HepG2 (cell line): ENCODE data around the gene DPEP1. TPM values are rescaled to one million over a fixed set of nuclear protein-coding genes. Genes with fewer than 3 reads are reported as not detected.

ENCODE experiments used
- ATAC-seq: fragments of 200-7000 bp; cut with Tn5 transposase; 3 replicates; pipeline ENCODE4 v1.9.1; 2020; ENCODE audit warnings: mild to moderate bottlenecking, moderate library complexity
- BruUV-seq: library from RNA; stranded (reverse); fragments of 400-500 nt; replicated peaks from 2 replicates; lab custom pipeline; 2021; lab: Mats Ljungman, UMichigan
- CTCF ChIA-PET: fragments of 300-600 bp; formaldehyde crosslinking; extraction: SDS; loops from one replicate; lab custom pipeline; 2021; ENCODE audit warnings: low total read pairs, inconsistent platforms, low intra/inter-chr PET ratio; lab: Yijun Ruan, JAX
- POLR2A ChIA-PET: fragments of 350-600 bp; sonication (Branson Sonifier 250); formaldehyde crosslinking; loops from one replicate; lab custom pipeline; 2020; ENCODE audit warnings: antibody characterized with exemption, inconsistent platforms; lab: Yijun Ruan, JAX
- DNase-seq: peaks from one replicate; pipeline ENCODE4 v3.0.0-alpha.2; 2015; ENCODE audit warnings: low spot score
- FAIRE-seq: peaks from 3 replicates; lab custom pipeline; 2011; peaks lifted over from hg19 to GRCh38; lab: Jason Lieb, UNC
- H2AFZ ChIP-seq: one replicate; pipeline ENCODE4 v1.6.1; 2011; ENCODE audit warnings: low read length, inconsistent platforms
- H3K27ac ChIP-seq: fragments of 300-600 bp; 3 replicates; pipeline ENCODE4 v1.8.0; 2011; ENCODE audit warnings: mixed run types, mild to moderate bottlenecking, mixed read lengths, low read length, inconsistent platforms; ENCODE audit not compliant: insufficient read depth; ENCODE audit errors: extremely low read length
- H3K27me3 ChIP-seq, 2 experiments: fragments of 200-600 bp in 1 of 2; 2 replicates in 1 of 2; 3 replicates in 1 of 2; pipeline versions ENCODE4 v1.6.0 to v1.8.0; 2011; ENCODE audit warnings: low read length in 2 of 2, mild to moderate bottlenecking in 2 of 2, moderate library complexity in 2 of 2, inconsistent platforms in 1 of 2; ENCODE audit not compliant: insufficient read depth in 2 of 2, control insufficient read depth in 1 of 2
- H3K36me3 ChIP-seq, 2 experiments: fragments of 200-600 bp in 1 of 2; replicated peaks in 1 of 2; 2 replicates in 1 of 2; 3 replicates in 1 of 2; pipeline versions ENCODE4 v1.5.1 to v1.8.0; 2011; ENCODE audit warnings: low read length in 2 of 2, inconsistent platforms in 1 of 2; ENCODE audit not compliant: insufficient read depth in 2 of 2, control insufficient read depth in 1 of 2
- H3K4me1 ChIP-seq: 2 replicates; pipeline ENCODE4 v1.5.1; 2012; ENCODE audit warnings: low read length, inconsistent platforms; ENCODE audit not compliant: insufficient read depth
- H3K4me2 ChIP-seq: 2 replicates; pipeline ENCODE4 v1.6.0; 2011; ENCODE audit warnings: low read depth, low read length, inconsistent platforms
- H3K4me3 ChIP-seq, 3 experiments: fragments of 200-600 bp in 1 of 3; sonication (generic), shearing (Covaris generic) in 1 of 3; replicated peaks in 1 of 3; 2 replicates each; pipeline ENCODE4 v1.5.1; 2011 to 2016; ENCODE audit warnings: low read length in 3 of 3, inconsistent platforms in 2 of 3, low read depth in 2 of 3, mild to moderate bottlenecking in 2 of 3, control low read depth in 1 of 3, mixed read lengths in 1 of 3; ENCODE audit not compliant: insufficient read depth in 1 of 3
- H3K79me2 ChIP-seq: one replicate; pipeline ENCODE4 v1.6.1; 2011; ENCODE audit warnings: low read length, inconsistent platforms; ENCODE audit not compliant: insufficient read depth
- H3K9ac ChIP-seq: 2 replicates; pipeline ENCODE4 v1.6.0; 2011; ENCODE audit warnings: mild to moderate bottlenecking, low read depth, low read length, inconsistent platforms; ENCODE audit not compliant: insufficient read depth
- H3K9me3 ChIP-seq: 2 replicates; pipeline ENCODE4 v1.5.1; 2012; ENCODE audit warnings: mild to moderate bottlenecking, low read length
- H4K20me1 ChIP-seq: 2 replicates; pipeline ENCODE4 v1.6.0; 2011; ENCODE audit warnings: inconsistent platforms, mild to moderate bottlenecking, low read length, moderate library complexity; ENCODE audit not compliant: insufficient read depth
- CBFB ChIP-seq: sonication (generic); formaldehyde crosslinking; IDR thresholded peaks from 2 replicates; pipeline ENCODE4 v1.4.0; 2020; ENCODE audit warnings: missing genetic modification reagents
- HNRNPUL1 ChIP-seq: fragments of 200-400 bp; formaldehyde crosslinking; IDR thresholded peaks from 2 replicates; pipeline ENCODE4 v1.6.1; 2017; ENCODE audit warnings: low read depth, mild to moderate bottlenecking, low read length, moderate library complexity
- MTA1 ChIP-seq: sonication (generic); formaldehyde crosslinking; IDR thresholded peaks from 2 replicates; pipeline ENCODE4 v1.4.0; 2020; ENCODE audit warnings: missing genetic modification reagents, mild to moderate bottlenecking, borderline replicate concordance
- ZNF224 ChIP-seq: sonication (generic); formaldehyde crosslinking; IDR thresholded peaks from 2 replicates; pipeline ENCODE4 v1.5.0; 2020; ENCODE audit warnings: mild to moderate bottlenecking, missing genetic modification reagents
- WGBS: methylation state at CpG from one replicate; pipeline ENCODE4 v1.1.6; 2017; ENCODE audit warnings: low lambda C conversion rate; 5-methylcytosine and 5-hydroxymethylcytosine counted together
- in situ Hi-C: cut with HindIII; loops from 2 replicates; pipeline ENCODE4 v1.10.0; 2017; ENCODE audit warnings: low pct_unique_long_range_greater_than_20kb; ENCODE audit not compliant: extremely low pct_ligation_motif_present
- intact Hi-C: fragments of 100-400 bp; cut with micrococcal nuclease; formaldehyde crosslinking; loops from one replicate; pipeline ENCODE4 v1.10.0; 2022; ENCODE audit not compliant: unreplicated experiment
- polyA plus RNA-seq, 8 experiments: library from polyadenylated mRNA; depleted of rRNA in 3 of 8; stranded (reverse) in 7 of 8; unstranded in 1 of 8; fragments of >200 nt; fragmentation: Illumina TruSeq in 4 of 8; extraction: Trizol in 4 of 8; gene quantifications; 2 replicates each; pipeline versions ENCODE4 v1.2.1 to v1.2.3, GENCODE V29; 2011 to 2016; ENCODE audit warnings: low read depth in 4 of 8, missing spikeins in 1 of 8, mixed read lengths in 1 of 8; ENCODE audit not compliant: insufficient read depth in 1 of 8
- total RNA-seq, 5 experiments: library from RNA; depleted of rRNA; stranded (reverse); fragments of >200 nt; fragmentation: Illumina TruSeq; extraction: Trizol; gene quantifications; 2 replicates each; pipeline ENCODE4 v1.2.3, GENCODE V29; 2016; ENCODE audit warnings: low read depth in 1 of 5
- TF ChIP-seq, protein P1 (sequence below): sonication (generic); formaldehyde crosslinking; IDR thresholded peaks from 2 replicates; pipeline ENCODE4 v1.4.0; 2020; ENCODE audit warnings: missing genetic modification reagents
- TF ChIP-seq, protein P2 (sequence below): sonication (generic); formaldehyde crosslinking; IDR thresholded peaks from 2 replicates; pipeline ENCODE4 v1.4.0; 2020; ENCODE audit warnings: missing genetic modification reagents, borderline replicate concordance
- TF ChIP-seq, protein P3 (sequence below): sonication (generic); formaldehyde crosslinking; IDR thresholded peaks from 2 replicates; pipeline ENCODE4 v1.5.1; 2020; ENCODE audit warnings: missing genetic modification reagents, mild to moderate bottlenecking, borderline replicate concordance
- TF ChIP-seq, protein P4 (sequence below): sonication (generic); IDR thresholded peaks from 2 replicates; pipeline ENCODE4 v1.6.1; 2016; ENCODE audit warnings: low read depth, borderline replicate concordance

DPEP1 gene
- total and polyA plus RNA-seq, 2 of the 13 experiments (the other 11 are each of a cell fraction or from before 2014, with no cell fraction given) = 37.6 to 52.2 TPM

DNA sequence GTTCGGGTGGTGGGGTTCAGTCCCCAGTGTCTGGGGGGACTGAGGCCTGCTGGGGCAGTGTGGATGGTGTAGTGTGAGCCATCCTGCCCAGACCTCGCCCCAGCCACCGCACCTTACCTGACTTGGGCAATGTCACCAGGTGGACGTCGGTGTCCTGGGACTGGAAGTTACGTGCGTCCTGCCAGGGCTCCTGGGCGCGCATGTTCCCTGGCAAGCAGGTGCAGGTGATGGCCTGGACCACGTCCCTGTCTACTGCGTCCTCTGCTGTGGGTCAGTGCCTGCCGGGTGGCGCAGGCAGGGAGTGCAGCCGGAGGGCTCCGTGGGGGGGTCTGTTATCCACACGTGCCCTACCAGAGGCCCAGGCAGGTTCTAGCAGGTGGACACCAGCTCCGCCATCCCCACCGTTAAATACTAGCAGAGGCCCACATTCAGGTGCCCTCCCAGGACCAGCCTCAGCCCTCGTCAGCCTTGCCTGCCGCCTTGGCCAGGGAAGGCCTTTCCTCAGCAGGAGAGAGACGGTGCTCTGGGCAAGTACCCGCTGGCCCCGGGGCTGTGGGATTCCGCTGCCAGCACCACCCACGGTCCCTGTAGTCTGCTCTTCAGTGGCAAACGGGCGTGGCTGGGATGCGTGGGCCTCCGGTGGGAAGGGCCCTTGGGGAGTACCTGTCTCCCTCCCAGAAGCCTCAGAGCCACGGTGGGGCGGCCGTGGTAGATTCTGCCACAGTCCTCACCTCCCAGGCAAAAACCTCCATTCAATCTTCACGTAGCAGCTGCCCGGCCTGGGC is 8.1 kb upstream of the DPEP1 start:
- Histone ChIP-seq H3K9ac (no peak overlapping the region), H3K9me3 (no peaks in the 10 kb centered on the region), H4K20me1 (no peaks in the 10 kb centered on the region), H3K4me3 (no peak overlapping the region), H3K79me2 (no peaks in the 10 kb centered on the region), H3K27ac (no peak overlapping the region), H3K36me3 (no peaks in the 10 kb centered on the region), H3K27me3 (peaks cover 8 to 30% of the 10 kb centered on the region in 2 experiments), H3K4me2 (no peak overlapping the region), H2AFZ (no peak overlapping the region), H3K4me1 (peaks cover 34% of the 10 kb centered on the region)
- 40% methylated on average over 10 of the region's 34 CpGs for WGBS
- POLR2A ChIA-PET = no interaction called here
- in situ Hi-C loops = no loop called here
- CTCF ChIA-PET = no interaction called here
- no TSS peak for BruUV-seq
- FAIRE-seq = no peak
- no peak; the same call in 2 of the 3 replicates for ATAC-seq
- TF ChIP-seq MTA1 (CRISPR knock-in tag) = peak; percentile 25; the same call in 1 of the 2 replicates
- 0 out of 2 replicates have a peak, but pooled peaks have one; percentile 36 for TF ChIP-seq ZNF224
- TF ChIP-seq, protein P1, sequence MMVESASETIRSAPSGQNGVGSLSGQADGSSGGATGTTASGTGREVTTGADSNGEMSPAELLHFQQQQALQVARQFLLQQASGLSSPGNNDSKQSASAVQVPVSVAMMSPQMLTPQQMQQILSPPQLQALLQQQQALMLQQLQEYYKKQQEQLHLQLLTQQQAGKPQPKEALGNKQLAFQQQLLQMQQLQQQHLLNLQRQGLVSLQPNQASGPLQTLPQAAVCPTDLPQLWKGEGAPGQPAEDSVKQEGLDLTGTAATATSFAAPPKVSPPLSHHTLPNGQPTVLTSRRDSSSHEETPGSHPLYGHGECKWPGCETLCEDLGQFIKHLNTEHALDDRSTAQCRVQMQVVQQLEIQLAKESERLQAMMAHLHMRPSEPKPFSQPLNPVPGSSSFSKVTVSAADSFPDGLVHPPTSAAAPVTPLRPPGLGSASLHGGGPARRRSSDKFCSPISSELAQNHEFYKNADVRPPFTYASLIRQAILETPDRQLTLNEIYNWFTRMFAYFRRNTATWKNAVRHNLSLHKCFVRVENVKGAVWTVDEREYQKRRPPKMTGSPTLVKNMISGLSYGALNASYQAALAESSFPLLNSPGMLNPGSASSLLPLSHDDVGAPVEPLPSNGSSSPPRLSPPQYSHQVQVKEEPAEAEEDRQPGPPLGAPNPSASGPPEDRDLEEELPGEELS (CRISPR knock-in tag) = no peak
- no peak for TF ChIP-seq HNRNPUL1
- intact Hi-C loops = no loop called here
- no peak for DNase-seq

DNA sequence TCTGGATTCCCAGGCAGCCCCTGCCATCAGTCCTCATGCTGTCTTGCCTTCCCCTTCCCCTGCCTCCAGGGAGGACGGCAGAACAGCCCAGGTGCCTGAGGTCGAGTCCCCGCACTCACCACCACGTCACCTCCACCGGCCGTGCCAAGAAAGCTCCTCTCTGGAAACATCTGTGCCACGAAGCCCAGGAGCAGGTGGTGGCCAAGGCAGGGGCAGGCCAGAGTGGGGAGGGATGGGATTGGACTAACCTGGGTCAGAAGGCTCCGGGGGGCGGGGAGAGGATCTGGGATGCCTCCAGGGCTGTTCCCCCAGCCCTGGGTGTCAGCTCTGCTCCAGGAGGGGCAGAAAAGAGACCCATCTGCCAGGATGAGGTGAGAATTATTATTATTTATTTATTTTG is 7.4 kb upstream of the DPEP1 start:
- in situ Hi-C loops = no loop called here
- peaks cover 34% of the 10 kb centered on the region for H3K4me1 ChIP-seq
- POLR2A ChIA-PET = interaction anchor here (0.5 kb wide), 1 partner anchor 14 kb away, joined by 3 read pairs; no protein-coding TSS in a partner anchor
- no peaks in the 10 kb centered on the region for H3K36me3 ChIP-seq
- no TSS peak for BruUV-seq
- no peak for ATAC-seq
- H3K4me3 ChIP-seq = no peak overlapping the region
- H3K4me2 ChIP-seq = no peak overlapping the region
- no peaks in the 10 kb centered on the region for H3K79me2 ChIP-seq
- 61% methylated on average over 9 of the region's 9 CpGs for WGBS
- no peak for FAIRE-seq
- no peak for DNase-seq
- no peaks in the 10 kb centered on the region for H3K9me3 ChIP-seq
- peaks cover 7 to 33% of the 10 kb centered on the region in 2 experiments for H3K27me3 ChIP-seq
- no peak overlapping the region for H3K9ac ChIP-seq
- H3K27ac ChIP-seq = no peak overlapping the region
- CTCF ChIA-PET = no interaction called here
- H4K20me1 ChIP-seq = no peaks in the 10 kb centered on the region
- intact Hi-C loops = no loop called here
- no peak overlapping the region for H2AFZ ChIP-seq
- TF ChIP-seq CBFB (CRISPR knock-in tag) = no peak
- TF ChIP-seq, protein P2, sequence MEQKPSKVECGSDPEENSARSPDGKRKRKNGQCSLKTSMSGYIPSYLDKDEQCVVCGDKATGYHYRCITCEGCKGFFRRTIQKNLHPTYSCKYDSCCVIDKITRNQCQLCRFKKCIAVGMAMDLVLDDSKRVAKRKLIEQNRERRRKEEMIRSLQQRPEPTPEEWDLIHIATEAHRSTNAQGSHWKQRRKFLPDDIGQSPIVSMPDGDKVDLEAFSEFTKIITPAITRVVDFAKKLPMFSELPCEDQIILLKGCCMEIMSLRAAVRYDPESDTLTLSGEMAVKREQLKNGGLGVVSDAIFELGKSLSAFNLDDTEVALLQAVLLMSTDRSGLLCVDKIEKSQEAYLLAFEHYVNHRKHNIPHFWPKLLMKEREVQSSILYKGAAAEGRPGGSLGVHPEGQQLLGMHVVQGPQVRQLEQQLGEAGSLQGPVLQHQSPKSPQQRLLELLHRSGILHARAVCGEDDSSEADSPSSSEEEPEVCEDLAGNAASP (CRISPR knock-in tag) = no peak
- TF ChIP-seq, protein P3, sequence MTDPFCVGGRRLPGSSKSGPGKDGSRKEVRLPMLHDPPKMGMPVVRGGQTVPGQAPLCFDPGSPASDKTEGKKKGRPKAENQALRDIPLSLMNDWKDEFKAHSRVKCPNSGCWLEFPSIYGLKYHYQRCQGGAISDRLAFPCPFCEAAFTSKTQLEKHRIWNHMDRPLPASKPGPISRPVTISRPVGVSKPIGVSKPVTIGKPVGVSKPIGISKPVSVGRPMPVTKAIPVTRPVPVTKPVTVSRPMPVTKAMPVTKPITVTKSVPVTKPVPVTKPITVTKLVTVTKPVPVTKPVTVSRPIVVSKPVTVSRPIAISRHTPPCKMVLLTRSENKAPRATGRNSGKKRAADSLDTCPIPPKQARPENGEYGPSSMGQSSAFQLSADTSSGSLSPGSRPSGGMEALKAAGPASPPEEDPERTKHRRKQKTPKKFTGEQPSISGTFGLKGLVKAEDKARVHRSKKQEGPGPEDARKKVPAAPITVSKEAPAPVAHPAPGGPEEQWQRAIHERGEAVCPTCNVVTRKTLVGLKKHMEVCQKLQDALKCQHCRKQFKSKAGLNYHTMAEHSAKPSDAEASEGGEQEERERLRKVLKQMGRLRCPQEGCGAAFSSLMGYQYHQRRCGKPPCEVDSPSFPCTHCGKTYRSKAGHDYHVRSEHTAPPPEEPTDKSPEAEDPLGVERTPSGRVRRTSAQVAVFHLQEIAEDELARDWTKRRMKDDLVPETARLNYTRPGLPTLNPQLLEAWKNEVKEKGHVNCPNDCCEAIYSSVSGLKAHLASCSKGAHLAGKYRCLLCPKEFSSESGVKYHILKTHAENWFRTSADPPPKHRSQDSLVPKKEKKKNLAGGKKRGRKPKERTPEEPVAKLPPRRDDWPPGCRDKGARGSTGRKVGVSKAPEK (CRISPR knock-in tag) = no peak
- TF ChIP-seq, protein P4, sequence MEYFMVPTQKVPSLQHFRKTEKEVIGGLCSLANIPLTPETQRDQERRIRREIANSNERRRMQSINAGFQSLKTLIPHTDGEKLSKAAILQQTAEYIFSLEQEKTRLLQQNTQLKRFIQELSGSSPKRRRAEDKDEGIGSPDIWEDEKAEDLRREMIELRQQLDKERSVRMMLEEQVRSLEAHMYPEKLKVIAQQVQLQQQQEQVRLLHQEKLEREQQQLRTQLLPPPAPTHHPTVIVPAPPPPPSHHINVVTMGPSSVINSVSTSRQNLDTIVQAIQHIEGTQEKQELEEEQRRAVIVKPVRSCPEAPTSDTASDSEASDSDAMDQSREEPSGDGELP = no peak
